K562 (cell line): Measurements from ENCODE around the gene SPTBN5.

ENCODE experiments used
- CTCF ChIP-seq, 3 experiments: IDR thresholded peaks in 2 of 3; conservative IDR thresholded peaks in 1 of 3; 2 replicates each; pipeline ENCODE4 v1.5.1; 2011 to 2012; ENCODE audit warnings: low read length in 3 of 3, mild to moderate bottlenecking in 3 of 3, control low read depth in 2 of 3, improper control_type of control experiment in 1 of 3, inconsistent platforms in 1 of 3, low read depth in 1 of 3, mixed read lengths in 1 of 3, moderate library complexity in 1 of 3; ENCODE audit not compliant: insufficient read depth in 2 of 3
- TAF15 ChIP-seq: fragments of 200-400 bp; formaldehyde crosslinking; IDR thresholded peaks from 2 replicates; pipeline ENCODE4 v1.6.1; 2017; ENCODE audit warnings: mild to moderate bottlenecking, low read depth, low read length, moderate library complexity

- no peak for TF ChIP-seq CTCF (IDR thresholded peaks at IDR 0.05 in 2 of 3, conservative IDR thresholded peaks at IDR 0.05 in 1 of 3; ENCODE audit: insufficient read depth in 2 of 3, low read depth in 1 of 3, low read length in 3 of 3)
- TF ChIP-seq TAF15, result no peak
Measured at GRCh38 chr15:41812820-41813375, 81.0 kb downstream of the SPTBN5 start.
